Panc1 (cell line): ENCODE measurements around the gene RIPK1. TPM values are rescaled to one million over a fixed set of nuclear protein-coding genes. Genes with fewer than 3 reads are reported as not detected.
"Not testable (repeated sequence)": the region's sequence is repeated elsewhere in the genome, so short reads cannot be mapped to it uniquely, and the experiment has no call there.

ENCODE experiments used
- ATAC-seq: fragments of 200-7000 bp; cut with Tn5 transposase; 2 replicates; pipeline ENCODE4 v1.9.1; 2020; ENCODE audit warnings: mild to moderate bottlenecking, moderate library complexity
- BruUV-seq: library from RNA; stranded (reverse); fragments of 400-500 nt; replicated peaks from 2 replicates; lab custom pipeline; 2021; lab: Mats Ljungman, UMichigan
- CTCF ChIA-PET: fragments of 300-600 bp; sonication (Branson Sonifier 250); formaldehyde crosslinking; loops from one replicate; lab custom pipeline; 2022; ENCODE audit warnings: antibody characterized with exemption; lab: Charles Lee
- POLR2A ChIA-PET: fragments of 300-600 bp; sonication (Branson Sonifier 250); formaldehyde crosslinking; loops from one replicate; lab custom pipeline; 2022; ENCODE audit warnings: antibody characterized with exemption; lab: Charles Lee
- DNase-seq: peaks from one replicate; pipeline ENCODE4 v3.0.0-alpha.2; 2010; ENCODE audit warnings: low read depth, low spot score
- H3K27ac ChIP-seq: 2 replicates; pipeline ENCODE4 v1.5.1; 2011; ENCODE audit warnings: mild to moderate bottlenecking, low read length, inconsistent platforms
- H3K27me3 ChIP-seq: fragments of 200-500 bp; sonication (Bioruptor generic); 2 replicates; pipeline ENCODE4 v1.6.0; 2014; ENCODE audit warnings: low read length, inconsistent platforms; ENCODE audit not compliant: control insufficient read depth, insufficient read depth
- H3K36me3 ChIP-seq: fragments of 200-500 bp; sonication (Bioruptor generic); 2 replicates; pipeline ENCODE4 v1.5.1; 2014; ENCODE audit warnings: inconsistent platforms, mild to moderate bottlenecking, low read length, moderate library complexity; ENCODE audit not compliant: control insufficient read depth, insufficient read depth
- H3K4me1 ChIP-seq: 2 replicates; pipeline ENCODE4 v1.5.1; 2011; ENCODE audit warnings: inconsistent platforms, mild to moderate bottlenecking, low read length, moderate library complexity; ENCODE audit not compliant: control insufficient read depth, insufficient read depth
- H3K4me3 ChIP-seq, 2 experiments: 2 replicates each; pipeline ENCODE4 v1.5.1; 2011 to 2012; ENCODE audit warnings: low read depth in 2 of 2, low read length in 2 of 2, mild to moderate bottlenecking in 2 of 2, inconsistent platforms in 1 of 2, moderate library complexity in 1 of 2
- H3K9me3 ChIP-seq: fragments of 200-500 bp; sonication (Bioruptor generic); 2 replicates; pipeline ENCODE4 v1.5.1; 2014; ENCODE audit warnings: low read depth, mild to moderate bottlenecking, inconsistent platforms, low read length, moderate library complexity; ENCODE audit not compliant: control insufficient read depth, insufficient read depth
- POLR2AphosphoS5 ChIP-seq: IDR thresholded peaks from 2 replicates; pipeline ENCODE4 v1.6.1; 2012; ENCODE audit warnings: mild to moderate bottlenecking, low read depth, low read length, moderate library complexity
- REST ChIP-seq, 2 experiments: IDR thresholded peaks; 2 replicates each; pipeline ENCODE4 v1.6.1; 2011 to 2012; ENCODE audit warnings: low read depth in 2 of 2, control low read depth in 1 of 2, low read length in 1 of 2, mild to moderate bottlenecking in 1 of 2, moderate library complexity in 1 of 2; ENCODE audit not compliant: insufficient read depth in 1 of 2
- SIN3A ChIP-seq: IDR thresholded peaks from 2 replicates; pipeline ENCODE4 v1.6.1; 2012; ENCODE audit warnings: low read depth, mild to moderate bottlenecking, low read length, moderate library complexity, borderline replicate concordance; ENCODE audit not compliant: insufficient read depth
- TCF7L2 ChIP-seq: IDR thresholded peaks from 2 replicates; pipeline ENCODE4 v1.6.1; 2011; ENCODE audit warnings: mild to moderate bottlenecking, low read depth, low read length, inconsistent platforms
- in situ Hi-C: cut with HindIII; loops from 2 replicates; pipeline ENCODE4 v1.10.0; 2016; ENCODE audit warnings: low sequenced_read_pairs, low pct_unique_long_range_greater_than_20kb
- intact Hi-C: fragments of 100-400 bp; cut with micrococcal nuclease; formaldehyde crosslinking; loops from one replicate; pipeline ENCODE4 v1.10.0; 2022; ENCODE audit not compliant: unreplicated experiment
- total RNA-seq: library from RNA; stranded (reverse); gene quantifications from one replicate; pipeline ENCODE4 v1.2.1, GENCODE V29; 2021; ENCODE audit not compliant: unreplicated experiment
- TF ChIP-seq, protein P1 (sequence below): fragments of 450-650 bp; IDR thresholded peaks from 2 replicates; pipeline ENCODE4 v1.5.1; 2017; ENCODE audit warnings: mild to moderate bottlenecking

RIPK1 gene
- total RNA-seq, 1 experiment from 2014 or later = 31.6 TPM

DNA sequence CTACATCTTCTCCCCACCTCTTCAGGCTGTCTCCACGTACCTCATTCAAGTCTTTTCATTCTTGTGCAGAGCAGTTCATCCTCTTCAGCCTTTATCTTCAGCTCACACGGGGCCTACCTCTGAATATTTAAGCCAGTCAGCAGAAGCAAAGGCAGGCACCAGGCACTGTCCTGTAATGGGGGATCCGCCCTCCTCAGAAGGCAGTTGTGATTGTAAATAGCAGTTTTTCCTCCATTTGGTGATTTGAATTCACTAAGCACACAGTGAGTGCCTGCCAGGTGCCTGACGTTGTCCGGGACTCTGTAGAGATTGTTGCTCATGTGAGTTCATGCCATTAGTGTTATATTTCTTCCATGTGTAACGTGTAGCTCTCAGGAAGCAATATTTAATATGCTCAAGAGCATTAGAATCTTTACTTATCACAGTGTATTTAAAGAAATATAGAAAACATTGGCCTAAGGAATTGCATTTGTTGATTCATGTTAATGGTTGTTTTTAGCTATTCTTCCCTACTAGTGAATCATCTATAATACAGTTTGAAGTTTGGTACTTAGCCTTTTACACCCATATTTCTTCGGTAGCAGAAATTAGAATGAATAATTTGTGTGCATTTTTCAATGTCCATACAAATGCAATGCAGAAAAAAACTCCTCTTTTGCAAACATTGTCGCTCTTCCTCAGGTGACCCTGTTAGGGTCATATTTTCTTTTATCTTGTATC lies 68.2 kb downstream of the RIPK1 start:
- BruUV-seq = no TSS peak
- Histone ChIP-seq H3K27ac (no peak overlapping the region), H3K36me3 (no peaks in the 10 kb centered on the region; the same call in none of the 2 replicates), H3K27me3 (no peaks in the 10 kb centered on the region), H3K9me3 (no peaks in the 10 kb centered on the region), H3K4me1 (no peaks in the 10 kb centered on the region), H3K4me3 (no peak overlapping the region)
- DNase-seq (no peak), ATAC-seq (no peak)
- ChIA-PET POLR2A (interaction anchor here (0.5 kb wide), 1 partner anchor 137 kb away, joined by 3 read pairs; no protein-coding TSS in a partner anchor), CTCF (interaction anchor here (0.7 kb wide), 1 partner anchor 116 kb away, joined by 3 read pairs; no protein-coding TSS in a partner anchor)
- intact Hi-C loops (no loop called here), in situ Hi-C loops (no loop called here)
- TF ChIP-seq POLR2AphosphoS5 (no peak), TCF7L2 (no peak), REST (IDR thresholded peaks at IDR 0.05; ENCODE audit: insufficient read depth in 1 of 2, low read depth in 2 of 2, low read length in 1 of 2) (no peak), SIN3A (no peak)
- TF ChIP-seq, protein P1, sequence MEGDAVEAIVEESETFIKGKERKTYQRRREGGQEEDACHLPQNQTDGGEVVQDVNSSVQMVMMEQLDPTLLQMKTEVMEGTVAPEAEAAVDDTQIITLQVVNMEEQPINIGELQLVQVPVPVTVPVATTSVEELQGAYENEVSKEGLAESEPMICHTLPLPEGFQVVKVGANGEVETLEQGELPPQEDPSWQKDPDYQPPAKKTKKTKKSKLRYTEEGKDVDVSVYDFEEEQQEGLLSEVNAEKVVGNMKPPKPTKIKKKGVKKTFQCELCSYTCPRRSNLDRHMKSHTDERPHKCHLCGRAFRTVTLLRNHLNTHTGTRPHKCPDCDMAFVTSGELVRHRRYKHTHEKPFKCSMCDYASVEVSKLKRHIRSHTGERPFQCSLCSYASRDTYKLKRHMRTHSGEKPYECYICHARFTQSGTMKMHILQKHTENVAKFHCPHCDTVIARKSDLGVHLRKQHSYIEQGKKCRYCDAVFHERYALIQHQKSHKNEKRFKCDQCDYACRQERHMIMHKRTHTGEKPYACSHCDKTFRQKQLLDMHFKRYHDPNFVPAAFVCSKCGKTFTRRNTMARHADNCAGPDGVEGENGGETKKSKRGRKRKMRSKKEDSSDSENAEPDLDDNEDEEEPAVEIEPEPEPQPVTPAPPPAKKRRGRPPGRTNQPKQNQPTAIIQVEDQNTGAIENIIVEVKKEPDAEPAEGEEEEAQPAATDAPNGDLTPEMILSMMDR = no peak

GRCh38 chr6:3137057-3137777 lies 68.9 kb downstream of the RIPK1 start:
- CTCF ChIA-PET = no interaction called here
- ATAC-seq (0 out of 2 replicates have a peak, but pooled peaks have one; percentile 34), DNase-seq (no peak)
- Histone ChIP-seq H3K4me1 (no peaks in the 10 kb centered on the region), H3K9me3 (no peaks in the 10 kb centered on the region), H3K27me3 (no peaks in the 10 kb centered on the region), H3K4me3 (no peak overlapping the region), H3K36me3 (no peaks in the 10 kb centered on the region; the same call in none of the 2 replicates), H3K27ac (no peak overlapping the region)
- intact Hi-C loops (no loop called here), in situ Hi-C loops (no loop called here)
- no TSS peak for BruUV-seq
- POLR2A ChIA-PET = no interaction called here
- TF ChIP-seq, protein P1 = no peak
- no peak for TF ChIP-seq SIN3A
- TF ChIP-seq REST (IDR thresholded peaks at IDR 0.05; ENCODE audit: insufficient read depth in 1 of 2, low read depth in 2 of 2, low read length in 1 of 2) = no peak
- TF ChIP-seq TCF7L2 = no peak
- no peak for TF ChIP-seq POLR2AphosphoS5

DNA sequence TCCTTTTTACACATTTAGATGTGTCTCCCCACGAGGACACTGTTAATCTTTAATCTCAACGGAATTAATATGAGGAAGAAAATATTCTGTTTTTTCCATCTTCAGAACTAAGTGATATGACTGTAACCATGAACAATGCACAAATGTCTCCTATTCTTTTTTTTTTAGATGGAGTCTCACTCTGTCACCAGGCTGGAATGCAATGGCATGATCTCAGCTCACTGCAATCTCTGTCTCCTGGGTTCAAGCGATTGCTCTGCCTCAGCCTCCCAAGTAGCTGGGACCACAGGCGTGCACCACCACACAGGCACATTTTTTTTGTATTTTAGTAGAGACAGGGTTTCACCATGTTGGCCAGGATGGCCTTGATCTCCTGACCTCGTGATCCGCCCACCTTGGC lies 69.6 kb downstream of the RIPK1 start:
- in situ Hi-C loops, DNase-seq, BruUV-seq, H3K9me3 ChIP-seq, ATAC-seq, H3K27me3 ChIP-seq, CTCF ChIA-PET, POLR2A ChIA-PET, H3K4me3 ChIP-seq, H3K36me3 ChIP-seq, H3K27ac ChIP-seq, H3K4me1 ChIP-seq, intact Hi-C loops: not testable (repeated sequence)
